ENCODE measurements around the gene PTH1R. TPM values are rescaled to one million over a fixed set of nuclear protein-coding genes. Genes with fewer than 3 reads are reported as not detected.

Gene PTH1R
- polyA plus RNA-seq, 1 donor (not counting 4 experiments of a cell fraction or from before 2014, with no cell fraction given) = not detected

- dilution Hi-C loops (cut with MboI; ENCODE audit: extremely low pct_ligation_motif_present, low sequenced_read_pairs) = no loop called here
- Histone ChIP-seq H3K27me3 (ENCODE audit: control insufficient read depth, extremely low read depth, insufficient read depth, low read length) (no peaks in the 10 kb centered on the region), H3K9me1 (ENCODE audit: control insufficient read depth, extremely low read depth, insufficient read depth, low read length) (peaks cover 5% of the 10 kb centered on the region), H3K4me3 (ENCODE audit: control insufficient read depth in 2 of 3, extremely low read depth in 1 of 3, insufficient read depth in 2 of 3, low read depth in 1 of 3, low read length in 3 of 3) (no peak overlapping the region), H3K27ac (ENCODE audit: control insufficient read depth, insufficient read depth, low read length) (no peak overlapping the region), H3K4me2 (ENCODE audit: control insufficient read depth, extremely low read depth, insufficient read depth, low read depth, low read length) (no peak overlapping the region), H2AFZ (ENCODE audit: control insufficient read depth, low read length) (no peak overlapping the region), H3K9ac (ENCODE audit: control insufficient read depth, extremely low read depth, insufficient read depth, low read length) (no peak overlapping the region), H4K20me1 (ENCODE audit: control insufficient read depth, extremely low read depth, insufficient read depth, low read length) (no peaks in the 10 kb centered on the region), H3K79me2 (ENCODE audit: control insufficient read depth, insufficient read depth, low read length) (peaks cover 31% of the 10 kb centered on the region), H3K4me1 (ENCODE audit: control insufficient read depth, extremely low read depth, insufficient read depth, low read length) (peaks cover 2% of the 10 kb centered on the region), H3K9me3 (ENCODE audit: control insufficient read depth, low read depth, low read length) (no peaks in the 10 kb centered on the region), H3K36me3 (ENCODE audit: control insufficient read depth in 2 of 2, extremely low read depth in 1 of 2, insufficient read depth in 2 of 2, low read length in 2 of 2) (peaks cover 42 to 52% of the 10 kb centered on the region in 2 experiments)
- no peak for DNase-seq (ENCODE audit: low read depth, low spot score)
- no peak for FAIRE-seq
- TF ChIP-seq EZH2 (IDR thresholded peaks at IDR 0.05; ENCODE audit: low read length) (no peak), CTCF (optimal IDR thresholded peaks at IDR 0.05 in 1 of 3, IDR thresholded peaks at IDR 0.05 in 1 of 3, conservative IDR thresholded peaks at IDR 0.05 in 1 of 3; ENCODE audit: extremely low read depth in 1 of 3, insufficient read depth in 2 of 3, low read length in 3 of 3) (no peak)
Observed at GRCh38 chr3:46926447-46926846, 48.9 kb downstream of the PTH1R start.

DNA sequence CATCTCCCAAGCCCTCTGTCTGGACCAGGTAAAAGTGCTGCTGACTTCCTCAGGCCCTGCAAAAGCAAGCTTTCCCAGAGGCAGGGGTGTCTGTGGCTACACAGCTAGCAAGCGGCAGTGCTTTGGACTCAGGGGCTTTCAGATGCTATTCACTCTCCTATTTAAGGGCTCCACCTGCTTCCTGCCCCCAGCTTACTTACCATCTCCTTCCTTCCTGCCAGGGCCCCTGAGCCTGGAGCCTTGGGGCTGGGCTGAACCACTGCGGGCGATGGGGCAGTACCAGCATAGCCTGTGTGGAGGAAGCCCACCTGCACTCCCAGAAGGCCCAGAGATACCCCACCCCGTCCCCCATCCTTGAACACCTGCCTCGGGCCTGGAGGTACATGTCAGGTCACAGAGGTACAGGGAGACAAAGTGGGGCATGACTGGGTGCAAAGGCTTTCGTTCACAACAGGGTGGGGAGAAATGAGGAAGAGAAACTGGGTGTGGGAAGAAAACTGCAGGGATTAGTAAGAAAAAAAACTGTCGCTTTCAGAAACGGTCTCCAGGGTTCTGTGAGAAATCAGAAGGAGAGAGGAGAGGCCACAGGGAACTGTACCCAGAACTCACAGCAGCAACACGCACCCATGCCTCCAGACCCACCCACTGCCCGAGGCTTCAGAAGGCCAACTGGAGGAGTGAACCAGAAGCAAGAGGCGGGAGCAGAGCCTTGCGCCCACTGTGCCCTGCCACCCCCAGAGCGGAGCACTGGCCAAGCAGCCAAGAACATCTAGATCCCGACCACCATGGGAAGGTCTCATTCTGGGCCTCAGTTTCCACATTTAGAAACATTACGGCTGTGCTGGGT lies 49.6 kb downstream of the PTH1R start:
- no peak overlapping the region for H3K27ac ChIP-seq (ENCODE audit: control insufficient read depth, insufficient read depth, low read length)
- peaks cover 37% of the 10 kb centered on the region for H3K79me2 ChIP-seq (ENCODE audit: control insufficient read depth, insufficient read depth, low read length)
- no peaks in the 10 kb centered on the region for H3K27me3 ChIP-seq (ENCODE audit: control insufficient read depth, extremely low read depth, insufficient read depth, low read length)
- no peaks in the 10 kb centered on the region for H4K20me1 ChIP-seq (ENCODE audit: control insufficient read depth, extremely low read depth, insufficient read depth, low read length)
- H3K36me3 ChIP-seq (ENCODE audit: control insufficient read depth in 2 of 2, extremely low read depth in 1 of 2, insufficient read depth in 2 of 2, low read length in 2 of 2) = peaks cover 39 to 46% of the 10 kb centered on the region in 2 experiments
- H3K9me1 ChIP-seq (ENCODE audit: control insufficient read depth, extremely low read depth, insufficient read depth, low read length) = peaks cover 9% of the 10 kb centered on the region
- no peak for TF ChIP-seq EZH2 (IDR thresholded peaks at IDR 0.05; ENCODE audit: low read length)
- TF ChIP-seq CTCF (optimal IDR thresholded peaks at IDR 0.05 in 1 of 3, IDR thresholded peaks at IDR 0.05 in 1 of 3, conservative IDR thresholded peaks at IDR 0.05 in 1 of 3; ENCODE audit: extremely low read depth in 1 of 3, insufficient read depth in 2 of 3, low read length in 3 of 3) = no peak
- peaks cover 9% of the 10 kb centered on the region for H3K4me1 ChIP-seq (ENCODE audit: control insufficient read depth, extremely low read depth, insufficient read depth, low read length)
- no peak overlapping the region for H2AFZ ChIP-seq (ENCODE audit: control insufficient read depth, low read length)
- no peaks in the 10 kb centered on the region for H3K9me3 ChIP-seq (ENCODE audit: control insufficient read depth, low read depth, low read length)
- no peak overlapping the region for H3K4me2 ChIP-seq (ENCODE audit: control insufficient read depth, extremely low read depth, insufficient read depth, low read depth, low read length)
- no peak overlapping the region for H3K9ac ChIP-seq (ENCODE audit: control insufficient read depth, extremely low read depth, insufficient read depth, low read length)
- dilution Hi-C loops (cut with MboI; ENCODE audit: extremely low pct_ligation_motif_present, low sequenced_read_pairs) = no loop called here
- DNase-seq (ENCODE audit: low read depth, low spot score) (no peak), FAIRE-seq (no peak)
- H3K4me3 ChIP-seq (ENCODE audit: control insufficient read depth in 2 of 3, extremely low read depth in 1 of 3, insufficient read depth in 2 of 3, low read depth in 1 of 3, low read length in 3 of 3) = no peak overlapping the region
